ENCODE results near the gene CAB39L. TPM values are rescaled to one million over a fixed set of nuclear protein-coding genes. Genes with fewer than 3 reads are reported as not detected.

The CAB39L gene
- total RNA-seq = 9.6 and 11.1 TPM in 2 replicates

DNA sequence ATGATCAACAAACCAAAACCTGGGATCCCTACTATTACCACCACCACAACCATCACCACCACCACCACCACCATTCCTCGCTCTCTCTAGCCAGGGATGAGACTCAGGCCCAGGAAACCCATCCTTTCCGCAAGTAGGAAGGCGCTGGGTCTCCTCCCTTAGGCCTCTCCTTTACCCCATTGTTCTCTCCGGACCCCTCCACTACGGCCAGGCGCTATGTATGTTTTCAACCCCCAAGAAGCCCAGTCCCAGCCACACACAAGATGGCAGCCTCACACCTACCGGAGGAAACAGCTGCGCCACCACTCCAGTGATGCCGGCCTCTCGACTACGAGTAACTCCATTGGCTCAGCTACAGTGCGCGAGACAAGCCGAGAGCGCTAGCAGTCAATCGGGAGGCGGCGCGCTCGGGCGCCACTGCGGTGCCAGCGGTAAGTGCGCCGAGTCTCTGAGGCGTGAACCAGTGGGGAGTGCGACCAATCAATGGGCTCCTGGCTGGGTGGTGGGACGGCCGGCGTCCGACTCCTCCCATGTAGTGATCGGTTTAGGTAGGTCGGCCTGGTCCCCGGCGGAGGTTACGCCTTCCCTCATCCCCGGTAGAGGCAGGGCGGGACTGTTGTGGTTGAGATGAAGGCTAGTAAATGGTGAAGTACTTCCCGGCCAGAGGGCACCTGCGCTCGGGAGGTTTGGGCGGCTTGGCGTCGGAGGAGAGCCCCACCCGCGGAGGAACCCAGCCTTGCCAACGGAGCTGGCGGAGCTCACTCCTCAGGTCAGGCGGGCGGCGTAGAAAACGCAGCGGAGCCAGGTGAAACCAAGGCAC lies at the start of gene CAB39L, which contains the start of gene SETDB2:
TSS of gene CAB39L (minus strand) at position 361 of the 820 bp plus-strand sequence. CDS start 61,154 bp downstream, outside the sequence.
TSS of gene SETDB2 (plus strand) at position 571 of the 820 bp plus-strand sequence. CDS start 7,620 bp downstream, outside the sequence.

Other genes starting within 250 kb of the CAB39L start
- gene MLNR, start 223.7 kb downstream of the CAB39L start, total RNA-seq = under 0.01 TPM in 1 of 2 replicates, not detected in the other
- gene CDADC1, start 196.1 kb downstream of the CAB39L start, total RNA-seq = 2.7 and 3.3 TPM in 2 replicates
- 7.6 and 8.5 TPM in 2 replicates for gene SETDB2, start 210 bp upstream of the CAB39L start, total RNA-seq
- gene PHF11, start 51.9 kb upstream of the CAB39L start, total RNA-seq = 14.7 and 15.8 TPM in 2 replicates
- gene RCBTB1, start 141.5 kb upstream of the CAB39L start, total RNA-seq = 14.0 and 18.4 TPM in 2 replicates
- gene ARL11, start 184.4 kb upstream of the CAB39L start, total RNA-seq = not detected in 2 replicates
- gene EBPL, start 247.4 kb upstream of the CAB39L start, total RNA-seq = 61.8 and 69.8 TPM in 2 replicates

All from subcutaneous preadipocyte (primary cell).